Measurements from ENCODE around the gene BANF2.

Gene BANF2

DNA sequence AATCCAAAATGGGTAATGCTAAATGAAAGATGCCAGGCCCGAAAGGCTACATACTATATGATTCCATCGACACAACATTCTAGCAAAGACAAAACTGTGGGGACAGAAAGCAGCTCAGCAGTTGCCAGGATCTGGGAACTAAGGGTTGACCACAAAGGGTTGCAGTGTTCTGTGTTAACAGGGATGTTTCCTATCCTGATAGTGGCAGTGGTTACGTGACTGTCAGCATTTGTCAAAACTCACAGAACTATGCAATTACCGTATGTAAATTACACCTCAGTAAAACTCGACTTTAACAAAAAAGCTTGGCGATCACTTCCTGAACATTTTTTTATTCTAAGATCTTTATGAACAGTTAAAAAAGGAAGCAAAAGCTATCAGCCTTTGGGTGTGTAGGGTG is 83.9 kb downstream of the BANF2 start:
- Histone ChIP-seq H2BK5ac (ENCODE audit: low read depth, low read length, poor library complexity, severe bottlenecking) (no peak overlapping the region), H3K79me1 (replicated peaks; ENCODE audit: low read length, poor library complexity, severe bottlenecking) (no peaks in the 10 kb centered on the region), H3K14ac (ENCODE audit: low read length in 2 of 2) (no peak overlapping the region), H3K27ac (ENCODE audit: low read length, poor library complexity, severe bottlenecking) (no peak overlapping the region), H3K4me3 (ENCODE audit: insufficient read depth in 1 of 2, low read depth in 1 of 2, low read length in 2 of 2) (no peak overlapping the region), H4K91ac (ENCODE audit: low read length) (no peak overlapping the region), H3K23ac (ENCODE audit: low read length in 2 of 2) (no peak overlapping the region), H2AFZ (ENCODE audit: low read depth, low read length) (no peak overlapping the region), H2BK120ac (ENCODE audit: low read depth, low read length) (no peak overlapping the region), H3K18ac (ENCODE audit: low read depth in 1 of 2, low read length in 2 of 2) (no peak overlapping the region), H3K4me2 (ENCODE audit: low read length, poor library complexity, severe bottlenecking) (no peak overlapping the region), H2AK5ac (ENCODE audit: low read length, severe bottlenecking) (no peak overlapping the region), H3K27me3 (ENCODE audit: control insufficient read depth in 1 of 2, insufficient read depth in 1 of 2, low read length in 2 of 2) (no peaks in the 10 kb centered on the region), H3K9me3 (ENCODE audit: control insufficient read depth, low read length) (no peaks in the 10 kb centered on the region), H3K4me1 (ENCODE audit: control insufficient read depth, insufficient read depth, low read depth, low read length) (peaks cover 10% of the 10 kb centered on the region), H3K9ac (ENCODE audit: low read length) (no peak overlapping the region), H3K4ac (ENCODE audit: low read depth in 1 of 2, low read length in 2 of 2) (no peak overlapping the region), H4K8ac (ENCODE audit: low read length) (no peak overlapping the region), H3K36me3 (ENCODE audit: control insufficient read depth in 1 of 2, insufficient read depth in 2 of 2, low read depth in 1 of 2, low read length in 2 of 2) (no peaks in the 10 kb centered on the region), H2BK12ac (ENCODE audit: low read length in 2 of 2) (no peak overlapping the region), H2BK15ac (ENCODE audit: low read depth, poor library complexity, severe bottlenecking) (no peak overlapping the region)
- no peak for DNase-seq
- WGBS, result 96% methylated on average over 4 of the region's 6 CpGs

DNA sequence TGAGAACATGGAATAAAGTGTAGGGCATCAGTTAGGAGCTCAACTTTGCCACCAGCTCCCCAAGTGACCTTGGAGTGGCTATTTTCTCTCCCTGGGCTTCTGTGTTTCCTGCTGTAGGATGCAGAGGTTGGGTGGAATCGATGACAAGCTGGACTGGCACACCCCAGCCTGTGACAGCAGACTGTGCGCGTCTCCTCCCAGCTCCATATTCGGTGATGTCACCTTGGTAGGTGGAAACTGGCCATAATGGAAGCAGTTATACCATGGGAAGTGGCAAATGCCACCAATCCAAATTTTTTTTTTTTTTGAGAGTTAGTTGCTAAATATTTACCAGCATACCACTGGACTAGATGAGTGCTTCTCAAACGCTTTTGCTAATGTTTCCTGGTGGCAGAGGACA is 85.2 kb downstream of the BANF2 start:
- Histone ChIP-seq H3K9me3 (ENCODE audit: control insufficient read depth, low read length) (no peaks in the 10 kb centered on the region), H3K18ac (ENCODE audit: low read depth in 1 of 2, low read length in 2 of 2) (no peak overlapping the region), H4K8ac (ENCODE audit: low read length) (no peak overlapping the region), H2AK5ac (ENCODE audit: low read length, severe bottlenecking) (no peak overlapping the region), H2BK15ac (ENCODE audit: low read depth, poor library complexity, severe bottlenecking) (no peak overlapping the region), H2BK120ac (ENCODE audit: low read depth, low read length) (no peak overlapping the region), H3K27ac (ENCODE audit: low read length, poor library complexity, severe bottlenecking) (no peak overlapping the region), H3K4ac (ENCODE audit: low read depth in 1 of 2, low read length in 2 of 2) (no peak overlapping the region), H3K4me3 (ENCODE audit: insufficient read depth in 1 of 2, low read depth in 1 of 2, low read length in 2 of 2) (no peak overlapping the region), H3K79me1 (replicated peaks; ENCODE audit: low read length, poor library complexity, severe bottlenecking) (no peaks in the 10 kb centered on the region), H2BK12ac (ENCODE audit: low read length in 2 of 2) (no peak overlapping the region), H3K4me2 (ENCODE audit: low read length, poor library complexity, severe bottlenecking) (no peak overlapping the region), H2BK5ac (ENCODE audit: low read depth, low read length, poor library complexity, severe bottlenecking) (no peak overlapping the region), H3K9ac (ENCODE audit: low read length) (no peak overlapping the region), H3K27me3 (ENCODE audit: control insufficient read depth in 1 of 2, insufficient read depth in 1 of 2, low read length in 2 of 2) (no peaks in the 10 kb centered on the region), H3K4me1 (ENCODE audit: control insufficient read depth, insufficient read depth, low read depth, low read length) (peaks cover 12% of the 10 kb centered on the region), H3K14ac (ENCODE audit: low read length in 2 of 2) (no peak overlapping the region), H2AFZ (ENCODE audit: low read depth, low read length) (no peak overlapping the region), H3K23ac (ENCODE audit: low read length in 2 of 2) (no peak overlapping the region), H3K36me3 (ENCODE audit: control insufficient read depth in 1 of 2, insufficient read depth in 2 of 2, low read depth in 1 of 2, low read length in 2 of 2) (no peaks in the 10 kb centered on the region), H4K91ac (ENCODE audit: low read length) (no peak overlapping the region)
- WGBS, result 95% methylated on average over 4 of the region's 5 CpGs
- DNase-seq, result no peak

Measured in mesenchymal stem cell (in vitro differentiated cells and primary cell).